Caco-2 (cell line): Measurements from ENCODE around the gene SDF2. TPM values are rescaled to one million over a fixed set of nuclear protein-coding genes. Genes with fewer than 3 reads are reported as not detected.

Experiments used
- BruUV-seq: library from RNA; stranded (reverse); fragments of 400-500 nt; replicated peaks from 2 replicates; lab custom pipeline; 2021; lab: Mats Ljungman, UMichigan
- CTCF ChIA-PET: fragments of 300-600 bp; sonication (Branson Sonifier 250); formaldehyde crosslinking; loops from one replicate; lab custom pipeline; 2022; ENCODE audit warnings: antibody characterized with exemption; lab: Charles Lee
- POLR2A ChIA-PET: fragments of 300-600 bp; sonication (Branson Sonifier 250); formaldehyde crosslinking; loops from one replicate; lab custom pipeline; 2022; ENCODE audit warnings: antibody characterized with exemption; lab: Charles Lee
- DNase-seq, 2 experiments: peaks; one replicate each; pipeline versions ENCODE4 v3.0.0 to v3.0.0-alpha.2; 2020 to 2022
- H3K27me3 ChIP-seq: replicated peaks from 2 replicates; pipeline ENCODE4 v1.6.0; 2011; ENCODE audit warnings: low read length; ENCODE audit not compliant: control insufficient read depth, insufficient read depth
- H3K36me3 ChIP-seq: 2 replicates; pipeline ENCODE4 v1.5.1; 2011; ENCODE audit warnings: low read length; ENCODE audit not compliant: control insufficient read depth, insufficient read depth
- H3K4me1 ChIP-seq: fragments of 250-450 bp; sonication (Bioruptor Pico); 2 replicates; pipeline ENCODE4 v1.5.1; 2020; ENCODE audit warnings: mild to moderate bottlenecking
- H3K4me3 ChIP-seq: 2 replicates; pipeline ENCODE4 v1.5.1; 2011; ENCODE audit warnings: low read depth, mild to moderate bottlenecking, control low read depth, low read length
- H3K9me3 ChIP-seq: fragments of 250-450 bp; sonication (Bioruptor Pico); 2 replicates; pipeline ENCODE4 v1.5.1; 2020; ENCODE audit warnings: mild to moderate bottlenecking, moderate library complexity
- H3K27ac Mint-ChIP-seq: one replicate; pipeline ENCODE4 v1.8.0; 2022; ENCODE audit warnings: mixed read lengths; ENCODE audit not compliant: unreplicated experiment
- H3K27me3 Mint-ChIP-seq: one replicate; pipeline ENCODE4 v1.8.0; 2022; ENCODE audit warnings: mixed read lengths; ENCODE audit not compliant: insufficient read depth, unreplicated experiment
- H3K36me3 Mint-ChIP-seq: one replicate; pipeline ENCODE4 v1.8.0; 2022; ENCODE audit warnings: mild to moderate bottlenecking, mixed read lengths; ENCODE audit not compliant: insufficient read depth, unreplicated experiment
- H3K4me1 Mint-ChIP-seq: one replicate; pipeline ENCODE4 v1.8.0; 2022; ENCODE audit warnings: low read depth, mixed read lengths; ENCODE audit not compliant: unreplicated experiment
- H3K4me3 Mint-ChIP-seq: one replicate; pipeline ENCODE4 v1.8.0; 2022; ENCODE audit warnings: mild to moderate bottlenecking, moderate library complexity, mixed read lengths; ENCODE audit not compliant: unreplicated experiment
- H3K9me3 Mint-ChIP-seq: one replicate; pipeline ENCODE4 v1.8.0; 2022; ENCODE audit warnings: mixed read lengths; ENCODE audit not compliant: unreplicated experiment
- CTCF ChIP-seq, 2 experiments: fragments of 200-600 bp in 1 of 2; IDR thresholded peaks; 1 replicate in 1 of 2; 2 replicates in 1 of 2; pipeline versions ENCODE4 v1.5.1 to v1.8.0; 2011 to 2022; ENCODE audit warnings: antibody characterized with exemption in 1 of 2, control low read depth in 1 of 2, inconsistent platforms in 1 of 2, low read depth in 1 of 2, low read length in 1 of 2, mild to moderate bottlenecking in 1 of 2, moderate library complexity in 1 of 2; ENCODE audit not compliant: insufficient read depth in 1 of 2, severe bottlenecking in 1 of 2, unreplicated experiment in 1 of 2
- intact Hi-C: fragments of 100-400 bp; cut with micrococcal nuclease; formaldehyde crosslinking; loops from one replicate; pipeline ENCODE4 v1.10.0; 2022; ENCODE audit not compliant: unreplicated experiment
- total RNA-seq: library from RNA; stranded (reverse); gene quantifications from 2 replicates; pipeline ENCODE4 v1.2.3, GENCODE V29; 2022

Gene SDF2
- total RNA-seq, 1 experiment from 2014 or later: 63.5 TPM

GRCh38 chr17:28626818-28627217, 34.9 kb downstream of the SDF2 start:
- H3K9me3 Mint-ChIP-seq: no peaks in the 10 kb centered on the region
- H3K27me3 Mint-ChIP-seq: no peaks in the 10 kb centered on the region
- H3K36me3 Mint-ChIP-seq: peaks cover 63% of the 10 kb centered on the region
- H3K4me3 ChIP-seq: no peak overlapping the region
- ChIA-PET CTCF (no interaction called here), POLR2A (no interaction called here)
- no peaks in the 10 kb centered on the region for H3K4me1 ChIP-seq
- no peak for DNase-seq
- no peak for TF ChIP-seq CTCF (IDR thresholded peaks at IDR 0.05; ENCODE audit: insufficient read depth in 1 of 2, low read depth in 1 of 2, low read length in 1 of 2, severe bottlenecking in 1 of 2, unreplicated experiment in 1 of 2)
- H3K9me3 ChIP-seq: no peaks in the 10 kb centered on the region
- H3K27ac Mint-ChIP-seq: no peak overlapping the region
- no peak overlapping the region for H3K4me3 Mint-ChIP-seq
- H3K27me3 ChIP-seq: no peaks in the 10 kb centered on the region
- no peaks in the 10 kb centered on the region for H3K4me1 Mint-ChIP-seq
- H3K36me3 ChIP-seq: peaks cover 1% of the 10 kb centered on the region
- intact Hi-C loops: no loop called here
- no TSS peak for BruUV-seq

GRCh38 chr17:28624148-28624547, 37.6 kb downstream of the SDF2 start:
- no TSS peak for BruUV-seq
- TF ChIP-seq CTCF (IDR thresholded peaks at IDR 0.05; ENCODE audit: insufficient read depth in 1 of 2, low read depth in 1 of 2, low read length in 1 of 2, severe bottlenecking in 1 of 2, unreplicated experiment in 1 of 2): no peak
- no peaks in the 10 kb centered on the region for H3K9me3 Mint-ChIP-seq
- H3K4me1 Mint-ChIP-seq: no peaks in the 10 kb centered on the region
- intact Hi-C loops: no loop called here
- peaks cover 71% of the 10 kb centered on the region for H3K36me3 Mint-ChIP-seq
- H3K4me3 ChIP-seq: no peak overlapping the region
- no peak overlapping the region for H3K4me3 Mint-ChIP-seq
- H3K36me3 ChIP-seq: peaks cover 3% of the 10 kb centered on the region
- ChIA-PET CTCF (no interaction called here), POLR2A (no interaction called here)
- no peak overlapping the region for H3K27ac Mint-ChIP-seq
- H3K4me1 ChIP-seq: no peaks in the 10 kb centered on the region
- H3K9me3 ChIP-seq: no peaks in the 10 kb centered on the region
- no peaks in the 10 kb centered on the region for H3K27me3 Mint-ChIP-seq
- no peak for DNase-seq
- no peaks in the 10 kb centered on the region for H3K27me3 ChIP-seq

GRCh38 chr17:28623696-28624095, 38.0 kb downstream of the SDF2 start:
- Histone ChIP-seq H3K4me3 (no peak overlapping the region), H3K9me3 (no peaks in the 10 kb centered on the region), H3K36me3 (peaks cover 5% of the 10 kb centered on the region), H3K27me3 (no peaks in the 10 kb centered on the region), H3K4me1 (no peaks in the 10 kb centered on the region)
- H3K36me3 Mint-ChIP-seq: peaks cover 76% of the 10 kb centered on the region
- no peaks in the 10 kb centered on the region for H3K27me3 Mint-ChIP-seq
- H3K27ac Mint-ChIP-seq: no peak overlapping the region
- intact Hi-C loops: no loop called here
- BruUV-seq: no TSS peak
- ChIA-PET POLR2A (no interaction called here), CTCF (no interaction called here)
- DNase-seq: no peak
- H3K9me3 Mint-ChIP-seq: no peaks in the 10 kb centered on the region
- H3K4me3 Mint-ChIP-seq: no peak overlapping the region
- no peak for TF ChIP-seq CTCF (IDR thresholded peaks at IDR 0.05; ENCODE audit: insufficient read depth in 1 of 2, low read depth in 1 of 2, low read length in 1 of 2, severe bottlenecking in 1 of 2, unreplicated experiment in 1 of 2)
- no peaks in the 10 kb centered on the region for H3K4me1 Mint-ChIP-seq
